GM04503 (cell line): ENCODE data around the gene MRPL43.

Experiments used
- DNase-seq: peaks from one replicate; pipeline ENCODE4 v3.0.0-alpha.2; 2012; ENCODE audit warnings: low read depth

MRPL43 gene

GRCh38 chr10:101019440-101019703 lies 32.1 kb upstream of the MRPL43 start:
- no peak for DNase-seq

DNA sequence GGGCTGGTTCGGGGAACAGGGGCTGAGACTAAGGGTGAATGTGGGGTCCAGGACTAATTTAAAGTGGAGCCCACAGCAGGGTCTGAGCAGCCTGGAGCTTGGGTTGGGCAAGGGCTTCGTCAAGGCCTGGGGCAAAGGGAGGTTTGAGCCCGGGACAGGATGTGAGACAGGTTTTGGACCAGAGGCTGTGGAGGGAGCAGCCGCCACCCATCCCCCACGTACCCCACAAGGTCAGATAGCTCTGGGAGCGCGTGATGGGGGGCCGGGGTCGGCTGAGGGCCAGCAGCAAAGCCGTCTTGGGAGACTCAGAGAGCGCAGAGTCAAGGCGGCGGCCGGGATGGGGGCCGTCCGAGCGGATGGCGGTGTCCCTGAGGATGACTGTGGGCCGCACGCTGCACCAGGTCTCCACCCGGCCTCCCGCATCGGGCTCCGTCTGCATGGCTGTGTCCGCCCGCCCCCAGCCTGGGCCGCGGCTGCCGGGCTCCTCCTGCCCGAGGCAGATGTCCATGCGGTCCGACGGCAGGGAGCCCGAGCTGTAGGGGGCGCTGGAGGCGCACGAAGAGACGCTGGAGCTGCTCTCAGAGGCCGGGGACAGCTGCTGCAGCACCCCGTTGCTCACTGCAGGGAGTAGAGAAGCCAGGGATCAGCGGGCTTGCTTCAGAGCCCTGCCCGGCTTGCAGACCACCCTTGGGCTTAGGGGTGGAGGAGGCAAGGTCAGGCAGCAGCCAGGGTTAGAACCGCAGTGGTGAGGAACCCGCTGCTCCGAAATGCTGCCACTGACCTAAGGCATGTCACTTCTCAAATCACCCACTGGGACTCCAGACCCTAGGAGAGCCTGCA lies 31.5 kb upstream of the MRPL43 start:
- DNase-seq = no peak

- no peak for DNase-seq
Observed at GRCh38 chr10:101018118-101018599, 30.9 kb upstream of the MRPL43 start.

GRCh38 chr10:101016814-101017213 lies 29.5 kb upstream of the MRPL43 start:
- DNase-seq = no peak

DNA sequence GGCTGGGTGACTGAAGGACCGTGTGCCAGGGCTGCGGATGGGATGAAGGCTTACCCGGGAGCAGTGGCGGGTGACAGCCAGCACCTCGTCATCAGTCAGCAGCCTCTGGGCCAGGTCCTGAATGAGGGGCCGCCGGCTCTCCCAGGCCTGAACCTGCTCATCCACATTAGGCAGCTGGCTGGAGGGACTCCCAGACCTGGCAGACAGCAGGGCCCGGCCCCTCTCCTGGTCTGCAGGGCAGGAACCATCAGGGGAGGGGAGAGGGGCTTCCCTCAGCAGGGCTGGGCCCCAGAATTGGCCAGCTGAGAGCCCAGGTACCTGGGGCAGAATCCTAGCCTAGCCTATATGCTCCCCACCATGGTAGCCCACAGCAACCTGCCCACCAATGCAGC lies 28.3 kb upstream of the MRPL43 start:
- DNase-seq = no peak

GRCh38 chr10:101014966-101015581 lies 27.8 kb upstream of the MRPL43 start:
- DNase-seq = peak; percentile 82

DNA sequence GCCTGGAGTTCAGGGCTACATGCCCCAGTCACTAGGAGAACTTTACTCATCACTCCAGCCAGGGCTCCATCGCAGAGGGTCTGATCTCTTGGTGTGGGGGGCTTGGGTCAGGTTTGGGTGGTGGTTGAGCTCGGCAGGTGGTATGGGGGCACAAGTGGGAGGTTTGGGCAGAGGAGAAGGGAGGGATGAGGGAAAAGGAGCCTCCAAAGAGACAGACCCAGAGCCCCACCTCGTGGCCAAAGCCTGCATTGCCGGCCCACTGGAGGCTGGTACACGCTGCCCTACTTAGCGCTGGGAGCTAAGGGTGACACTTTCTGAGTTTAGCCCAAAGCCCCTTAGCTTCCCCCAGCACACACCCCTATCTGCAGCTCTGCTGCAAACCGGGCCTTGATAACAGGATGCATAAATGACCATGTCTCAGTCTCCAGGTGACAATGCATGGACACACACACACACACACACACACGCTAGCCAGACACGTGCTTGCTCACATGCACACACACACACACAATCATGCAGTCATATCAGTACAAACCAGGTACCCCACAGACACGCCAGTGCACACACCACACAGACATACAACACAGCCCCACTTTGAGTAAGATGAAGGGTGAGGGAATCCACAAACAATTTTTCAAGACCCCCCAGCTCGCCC lies 27.1 kb upstream of the MRPL43 start:
- no peak for DNase-seq

GRCh38 chr10:101013365-101013825 lies 26.1 kb upstream of the MRPL43 start:
- no peak for DNase-seq

DNA sequence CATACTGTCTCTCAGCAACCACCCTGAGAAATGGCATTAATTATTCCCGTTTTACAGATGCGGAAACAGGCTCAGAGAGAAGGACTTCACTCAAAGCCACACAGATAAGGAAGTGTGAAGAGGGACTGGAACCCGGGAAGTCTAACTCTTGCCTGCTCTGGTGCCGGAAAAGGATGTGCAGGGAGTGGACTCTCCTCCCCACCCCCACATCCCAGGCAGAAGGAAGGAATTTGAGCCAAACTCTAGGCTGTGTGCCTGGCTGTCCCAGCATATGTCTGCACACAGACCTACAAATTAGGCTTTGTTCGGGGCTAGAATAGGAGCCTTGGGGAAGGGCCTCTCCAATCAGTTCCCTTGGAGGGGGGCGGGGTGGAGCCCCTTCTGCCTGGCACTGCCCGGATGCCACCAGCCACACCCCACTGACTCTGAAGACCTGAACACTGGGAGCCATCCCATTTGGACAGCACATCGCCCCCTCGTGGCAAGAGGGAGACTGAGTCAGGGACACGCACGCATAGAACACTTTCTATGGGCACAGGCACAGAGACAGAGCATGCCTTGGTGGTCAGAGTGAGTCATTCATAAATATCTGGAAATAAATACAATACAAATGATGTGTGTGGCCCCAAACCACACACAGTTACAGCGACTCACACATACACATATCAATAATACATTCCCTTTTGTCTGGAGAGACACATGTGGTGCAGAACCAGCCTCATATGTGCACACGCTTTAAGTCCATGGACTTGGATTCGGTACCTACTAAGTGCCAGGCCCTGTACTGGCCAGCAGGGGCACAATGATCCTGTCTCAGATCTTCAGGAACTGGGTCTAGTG lies 25.4 kb upstream of the MRPL43 start:
- DNase-seq = peak; percentile 78

- no peak for DNase-seq
Observed at GRCh38 chr10:101011517-101012423, 24.5 kb upstream of the MRPL43 start.

GRCh38 chr10:101010329-101010728 lies 23.0 kb upstream of the MRPL43 start:
- DNase-seq = no peak

GRCh38 chr10:101008823-101009423 lies 21.6 kb upstream of the MRPL43 start:
- DNase-seq = no peak

GRCh38 chr10:101007915-101008822 lies 20.9 kb upstream of the MRPL43 start:
- DNase-seq = no peak

DNA sequence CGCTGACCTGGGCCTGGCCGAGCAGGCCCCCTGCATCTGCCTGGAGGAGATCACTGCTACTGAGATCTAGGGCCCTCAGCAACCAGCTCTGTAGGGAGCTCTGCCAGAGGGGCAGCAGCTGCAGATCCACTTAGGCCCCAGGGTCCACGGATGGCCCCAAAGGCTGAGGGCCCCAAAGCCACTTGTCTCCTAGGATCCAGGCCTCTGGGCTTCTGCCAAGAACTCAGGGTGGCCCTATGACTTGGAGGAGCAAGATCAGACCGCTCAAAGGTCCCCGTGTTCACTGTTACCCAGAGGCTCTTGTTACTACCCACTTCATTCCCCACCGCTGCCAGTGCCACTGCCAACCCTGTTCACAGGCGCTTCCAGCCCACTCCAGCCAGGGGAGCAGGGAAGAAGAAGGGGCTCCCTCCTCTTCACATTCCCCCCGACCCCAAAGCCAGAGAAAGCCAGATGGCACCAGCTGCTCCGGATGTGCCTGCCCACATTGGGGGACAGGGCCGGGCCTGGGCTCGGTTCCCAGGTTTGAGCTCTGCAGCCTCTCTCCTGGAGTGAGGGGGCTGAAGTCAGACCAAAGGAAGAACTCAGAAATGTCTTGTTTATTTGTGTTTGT lies 19.9 kb upstream of the MRPL43 start:
- no peak for DNase-seq

- DNase-seq = no peak
Observed at GRCh38 chr10:101006593-101007098, 19.3 kb upstream of the MRPL43 start.

- DNase-seq = no peak
Observed at GRCh38 chr10:101005869-101006567, 18.7 kb upstream of the MRPL43 start.

DNA sequence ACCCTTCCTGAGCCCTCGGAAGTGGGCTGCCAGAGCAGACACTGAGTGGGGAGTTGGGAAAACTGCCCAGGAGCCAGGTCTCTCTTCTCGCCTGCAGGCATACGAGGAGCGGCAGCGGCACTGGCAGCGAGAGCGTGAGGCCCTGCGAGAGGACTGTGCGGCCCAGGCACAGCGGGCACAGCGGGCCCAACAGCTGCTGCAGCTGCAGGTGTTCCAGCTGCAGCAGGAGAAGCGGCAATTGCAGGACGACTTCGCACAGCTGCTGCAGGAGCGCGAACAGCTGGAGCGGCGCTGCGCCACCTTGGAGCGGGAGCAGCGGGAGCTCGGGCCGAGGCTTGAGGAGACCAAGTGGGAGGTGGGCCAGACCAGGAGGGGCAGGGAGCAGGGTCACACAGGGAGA lies 18.1 kb upstream of the MRPL43 start:
- no peak for DNase-seq

- DNase-seq = no peak
Observed at GRCh38 chr10:101003639-101004206, 16.4 kb upstream of the MRPL43 start.
